Smooth muscle cell of bladder (primary cell): ENCODE measurements around the gene MYMX. TPM values are rescaled to one million over a fixed set of nuclear protein-coding genes. Genes with fewer than 3 reads are reported as not detected.

Experiments used
- total RNA-seq: library from RNA; depleted of rRNA; stranded (reverse); fragments of >200 nt; gene quantifications from 2 replicates; pipeline ENCODE4 v1.2.3, GENCODE V29; 2014

Gene MYMX
- not detected in 2 replicates for total RNA-seq

GRCh38 chr6:44216677-44217331 is at the start of gene MYMX:
Gene MYMX, plus strand, starts transcription at chr6:44216926. Its CDS starts 546 bp downstream, at chr6:44217472.

GRCh38 chr6:44223319-44224028 is 6.7 kb downstream of the MYMX start, which contains the start of gene SLC29A1:
Gene SLC29A1, plus strand, starts transcription at chr6:44223595. Its CDS starts 3,719 bp downstream, at chr6:44227314.

GRCh38 chr6:44246663-44247337 is 30.1 kb downstream of the MYMX start, which contains the start of gene HSP90AB1:
Gene HSP90AB1, plus strand, starts transcription at chr6:44247101. Its CDS starts 1,529 bp downstream, at chr6:44248630.

GRCh38 chr6:44257025-44257752 is 40.5 kb downstream of the MYMX start, which contains the start of gene SLC35B2:
Gene SLC35B2, minus strand, starts transcription at chr6:44257528. Its CDS starts 118 bp downstream, at chr6:44257410.

GRCh38 chr6:44265007-44265721 is 48.4 kb downstream of the MYMX start, which contains the start of gene NFKBIE:
Gene NFKBIE, minus strand, starts transcription at chr6:44265551. Its CDS starts 205 bp downstream, at chr6:44265346.

Other genes starting within 250 kb of the MYMX start
- gene MRPL14, start 89.5 kb upstream of the MYMX start, total RNA-seq, result 59.0 and 100.0 TPM in 2 replicates
- 23.9 and 37.0 TPM in 2 replicates for gene TMEM63B, start 89.4 kb upstream of the MYMX start, total RNA-seq
- under 0.01 and 0.09 TPM in 2 replicates for gene CAPN11, start 58.1 kb upstream of the MYMX start, total RNA-seq
- gene SLC29A1, start 6.7 kb downstream of the MYMX start, total RNA-seq, result 3.1 and 6.2 TPM in 2 replicates
- 262 and 386 TPM in 2 replicates for gene HSP90AB1, start 30.2 kb downstream of the MYMX start, total RNA-seq
- 95.9 and 114 TPM in 2 replicates for gene SLC35B2, start 40.6 kb downstream of the MYMX start, total RNA-seq
- 2.3 and 3.6 TPM in 2 replicates for gene NFKBIE, start 48.6 kb downstream of the MYMX start, total RNA-seq
- gene TMEM151B, start 53.5 kb downstream of the MYMX start, total RNA-seq, result not detected in 2 replicates
- gene AARS2, start 96.4 kb downstream of the MYMX start, total RNA-seq, result 9.2 and 13.0 TPM in 2 replicates
- gene SPATS1, start 125.7 kb downstream of the MYMX start, total RNA-seq, result not detected in 2 replicates
- 17.4 and 20.1 TPM in 2 replicates for gene CDC5L, start 170.8 kb downstream of the MYMX start, total RNA-seq